ENCODE results near the gene PRKD1. TPM values are rescaled to one million over a fixed set of nuclear protein-coding genes. Genes with fewer than 3 reads are reported as not detected.
"Not testable (repeated sequence)": the region's sequence is repeated elsewhere in the genome, so short reads cannot be mapped to it uniquely, and the experiment has no call there.

The PRKD1 gene
- total RNA-seq, 1 donor from 2014 or later, result 11.8 TPM

GRCh38 chr14:29789475-29789874 lies 138.2 kb downstream of the PRKD1 start:
- Histone ChIP-seq H3K9me3 (no peaks in the 10 kb centered on the region), H3K36me3 (no peaks in the 10 kb centered on the region), H3K27ac (no peak overlapping the region), H3K4me1 (no peaks in the 10 kb centered on the region), H3K27me3 (no peaks in the 10 kb centered on the region), H3K4me3 (no peak overlapping the region)
- no peak for TF ChIP-seq CTCF (IDR thresholded peaks at IDR 0.05)
- no peak for TF ChIP-seq POLR2AphosphoS5 (IDR thresholded peaks at IDR 0.05; ENCODE audit: insufficient read depth in 1 of 2, low read depth in 1 of 2)
- TF ChIP-seq POLR2A (IDR thresholded peaks at IDR 0.05), result no peak
- intact Hi-C loops (cut with DNase I), result no loop called here
- DNase-seq (ENCODE audit: extremely low spot score in 2 of 2), result no peak

DNA sequence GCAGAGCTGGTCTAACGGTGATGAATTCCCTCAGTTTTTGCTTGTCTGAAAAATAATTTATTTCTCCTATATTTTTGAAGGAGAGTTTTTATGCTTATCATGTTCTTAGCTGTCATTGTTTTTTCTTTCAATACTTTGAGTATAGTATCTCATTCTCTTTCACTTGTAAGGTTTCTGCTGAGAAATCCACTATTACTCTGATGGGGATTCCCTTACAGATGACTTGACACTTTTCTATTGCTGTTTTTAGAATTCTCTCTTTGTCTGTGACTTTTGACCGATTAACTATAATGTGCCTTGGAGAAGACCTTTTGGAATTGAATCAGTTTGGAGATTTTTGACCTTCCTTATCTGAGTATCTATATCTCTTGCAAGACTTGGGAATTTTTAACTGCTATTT lies 139.6 kb downstream of the PRKD1 start:
- intact Hi-C loops (cut with DNase I), result no loop called here
- H3K27me3 ChIP-seq, result no peaks in the 10 kb centered on the region

GRCh38 chr14:29783556-29783955 lies 144.1 kb downstream of the PRKD1 start:
- Histone ChIP-seq H3K27ac (no peak overlapping the region), H3K36me3 (no peaks in the 10 kb centered on the region), H3K4me3 (no peak overlapping the region), H3K4me1 (no peaks in the 10 kb centered on the region), H3K9me3 (no peaks in the 10 kb centered on the region), H3K27me3 (no peaks in the 10 kb centered on the region)
- TF ChIP-seq POLR2A (IDR thresholded peaks at IDR 0.05), result no peak
- TF ChIP-seq CTCF (IDR thresholded peaks at IDR 0.05), result no peak
- TF ChIP-seq POLR2AphosphoS5 (IDR thresholded peaks at IDR 0.05; ENCODE audit: insufficient read depth in 1 of 2, low read depth in 1 of 2), result no peak
- intact Hi-C loops (cut with DNase I), result no loop called here
- DNase-seq (ENCODE audit: extremely low spot score in 2 of 2), result no peak

More for the DNA sequence above, 139.6 kb downstream of the PRKD1 start:
- H3K27ac ChIP-seq, result no peak overlapping the region
- no peaks in the 10 kb centered on the region for H3K36me3 ChIP-seq
- no peak for TF ChIP-seq CTCF (IDR thresholded peaks at IDR 0.05)
- no peak for TF ChIP-seq POLR2AphosphoS5 (IDR thresholded peaks at IDR 0.05; ENCODE audit: insufficient read depth in 1 of 2, low read depth in 1 of 2)
- no peak for TF ChIP-seq POLR2A (IDR thresholded peaks at IDR 0.05)
- no peaks in the 10 kb centered on the region for H3K4me1 ChIP-seq
- no peaks in the 10 kb centered on the region for H3K9me3 ChIP-seq
- H3K4me3 ChIP-seq, result no peak overlapping the region
- DNase-seq (ENCODE audit: extremely low spot score in 2 of 2), result no peak

GRCh38 chr14:29782041-29782440 lies 145.6 kb downstream of the PRKD1 start:
- no peak for TF ChIP-seq POLR2AphosphoS5 (IDR thresholded peaks at IDR 0.05; ENCODE audit: insufficient read depth in 1 of 2, low read depth in 1 of 2)
- no peak for TF ChIP-seq POLR2A (IDR thresholded peaks at IDR 0.05)
- TF ChIP-seq CTCF (IDR thresholded peaks at IDR 0.05), result no peak
- H3K27ac ChIP-seq, result no peak overlapping the region
- no peak overlapping the region for H3K4me3 ChIP-seq
- H3K36me3 ChIP-seq, result no peaks in the 10 kb centered on the region
- H3K4me1 ChIP-seq, result no peaks in the 10 kb centered on the region
- H3K9me3 ChIP-seq, result no peaks in the 10 kb centered on the region
- no peaks in the 10 kb centered on the region for H3K27me3 ChIP-seq
- no peak for DNase-seq (ENCODE audit: extremely low spot score in 2 of 2)
- intact Hi-C loops (cut with DNase I), result no loop called here

DNA sequence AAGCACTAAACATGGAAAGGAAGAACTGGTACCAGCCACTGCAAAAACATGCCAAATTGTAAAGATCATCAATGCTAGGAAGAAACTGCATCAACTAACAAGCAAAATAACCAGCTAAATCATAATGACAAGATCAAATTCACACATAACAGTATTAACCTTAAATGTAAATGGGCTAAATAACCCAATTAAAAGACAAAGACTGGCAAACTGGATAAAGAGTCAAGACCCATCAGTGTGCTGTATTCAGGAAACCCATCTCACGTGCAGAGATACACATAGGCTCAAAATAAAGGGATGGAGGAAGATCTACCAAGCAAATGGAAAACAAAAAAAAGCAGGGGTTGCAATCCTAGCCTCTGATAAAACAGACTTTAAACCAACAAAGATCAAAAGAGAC lies 150.5 kb downstream of the PRKD1 start:
- H3K36me3 ChIP-seq; H3K9me3 ChIP-seq; H3K27me3 ChIP-seq; H3K4me1 ChIP-seq; DNase-seq (ENCODE audit: extremely low spot score in 2 of 2); intact Hi-C loops (cut with DNase I); H3K4me3 ChIP-seq; H3K27ac ChIP-seq: not testable (repeated sequence)

GRCh38 chr14:29773990-29774389 lies 153.7 kb downstream of the PRKD1 start:
- Histone ChIP-seq H3K36me3 (no peaks in the 10 kb centered on the region), H3K27ac (no peak overlapping the region), H3K27me3 (no peaks in the 10 kb centered on the region), H3K9me3 (no peaks in the 10 kb centered on the region), H3K4me3 (no peak overlapping the region), H3K4me1 (no peaks in the 10 kb centered on the region)
- no peak for TF ChIP-seq POLR2AphosphoS5 (IDR thresholded peaks at IDR 0.05; ENCODE audit: insufficient read depth in 1 of 2, low read depth in 1 of 2)
- TF ChIP-seq POLR2A (IDR thresholded peaks at IDR 0.05), result no peak
- TF ChIP-seq CTCF (IDR thresholded peaks at IDR 0.05), result no peak
- intact Hi-C loops (cut with DNase I), result no loop called here
- no peak for DNase-seq (ENCODE audit: extremely low spot score in 2 of 2)
